Measurements from ENCODE around the gene CARM1.

- TF ChIP-seq CTCF (IDR thresholded peaks at IDR 0.05) (no peak), POLR2A (IDR thresholded peaks at IDR 0.05) (peak; percentile 34 to 93)
Measured at GRCh38 chr19:10960314-10961072, 89.1 kb downstream of the CARM1 start, which contains the start of gene SMARCA4.
